ENCODE measurements around the gene BANP.
"Not testable (repeated sequence)": the region's sequence is repeated elsewhere in the genome, so short reads cannot be mapped to it uniquely, and the experiment has no call there.

Gene BANP

GRCh38 chr16:88089071-88089470 lies 137.8 kb downstream of the BANP start:
- DNase-seq: not testable (repeated sequence)

GRCh38 chr16:88089632-88090376 lies 138.6 kb downstream of the BANP start:
- DNase-seq: not testable (repeated sequence)

- not testable (repeated sequence) for DNase-seq
Observed at GRCh38 chr16:88090377-88091175, 139.3 kb downstream of the BANP start.

GRCh38 chr16:88091221-88091971 lies 140.2 kb downstream of the BANP start:
- DNase-seq: not testable (repeated sequence)

GRCh38 chr16:88091972-88092302 lies 140.7 kb downstream of the BANP start:
- DNase-seq: not testable (repeated sequence)

GRCh38 chr16:88092791-88093555 lies 141.7 kb downstream of the BANP start:
- DNase-seq: not testable (repeated sequence)

GRCh38 chr16:88093556-88094252 lies 142.5 kb downstream of the BANP start:
- DNase-seq: not testable (repeated sequence)

GRCh38 chr16:88094253-88094575 lies 143.0 kb downstream of the BANP start:
- not testable (repeated sequence) for DNase-seq

- DNase-seq: not testable (repeated sequence)
Observed at GRCh38 chr16:88094900-88095299, 143.7 kb downstream of the BANP start.

- DNase-seq: not testable (repeated sequence)
Observed at GRCh38 chr16:88096659-88097058, 145.4 kb downstream of the BANP start.

GRCh38 chr16:88098731-88099562 lies 147.7 kb downstream of the BANP start:
- DNase-seq: not testable (repeated sequence)

- no peak for DNase-seq
Observed at GRCh38 chr16:88099563-88099890, 148.3 kb downstream of the BANP start.

- DNase-seq: not testable (repeated sequence)
Observed at GRCh38 chr16:88099956-88100355, 148.7 kb downstream of the BANP start.

GRCh38 chr16:88100801-88101622 lies 149.8 kb downstream of the BANP start:
- DNase-seq: not testable (repeated sequence)

- DNase-seq: not testable (repeated sequence)
Observed at GRCh38 chr16:88101623-88102105, 150.4 kb downstream of the BANP start.

GRCh38 chr16:88102597-88102996 lies 151.4 kb downstream of the BANP start:
- DNase-seq: no peak

- DNase-seq: no peak
Observed at GRCh38 chr16:88103011-88103410, 151.8 kb downstream of the BANP start.

GRCh38 chr16:88103581-88104188 lies 152.5 kb downstream of the BANP start:
- DNase-seq: no peak

- not testable (repeated sequence) for DNase-seq
Observed at GRCh38 chr16:88104363-88104762, 153.1 kb downstream of the BANP start.
